Ovary (tissue), 3 donors: ENCODE data around the gene BANP.

ENCODE experiments used
- CTCF ChIP-seq, 3 donors: fragments of 450-650 bp in 2 of 3; fragments of 200-600 bp in 1 of 3; IDR thresholded peaks; one replicate each; pipeline versions ENCODE4 v1.5.1 to v1.8.0; 2016 to 2022; ENCODE audit warnings: antibody characterized with exemption in 3 of 3, mild to moderate bottlenecking in 1 of 3
- POLR2A ChIP-seq: fragments of 450-650 bp; IDR thresholded peaks from one replicate; pipeline ENCODE4 v1.6.1; 2017; ENCODE audit warnings: antibody characterized with exemption, mild to moderate bottlenecking, moderate library complexity
- donor health status: DM: no; HTN: no; CAD: no.

GRCh38 chr16:87995644-87996043 lies 44.4 kb downstream of the BANP start:
- TF ChIP-seq CTCF (IDR thresholded peaks at IDR 0.05): no peak
- no peak for TF ChIP-seq POLR2A
